Right lobe of liver (tissue), 4 donors: ENCODE data around the gene XPA.

ENCODE experiments used
- CTCF ChIP-seq, 4 donors: fragments of 200-600 bp in 3 of 4; fragments of 450-650 bp in 1 of 4; IDR thresholded peaks; one replicate each; pipeline versions ENCODE4 v1.5.1 to v1.8.0; 2016 to 2022; ENCODE audit warnings: antibody characterized with exemption in 4 of 4, mild to moderate bottlenecking in 2 of 4
- POLR2A ChIP-seq: fragments of 450-650 bp; IDR thresholded peaks from one replicate; pipeline ENCODE4 v1.6.1; 2017; ENCODE audit warnings: antibody characterized with exemption, mild to moderate bottlenecking
- donor health status: DM: no; HTN: no; CAD: no.
- donor health status: DM: no; HTN: no; CAD: no.
- donor health status: DM: no; HTN: yes; CAD: no.

GRCh38 chr9:97668485-97668884 lies 28.7 kb downstream of the XPA start:
- no peak for TF ChIP-seq CTCF (IDR thresholded peaks at IDR 0.05)
- no peak for TF ChIP-seq POLR2A
